Subcutaneous abdominal adipose tissue (tissue), 5 donors: Measurements from ENCODE around the gene TEX13D.

Source experiments
- H3K27ac ChIP-seq: one replicate; pipeline ENCODE4 v1.7.0; 2013; ENCODE audit warnings: low read depth, mild to moderate bottlenecking, inconsistent platforms, low read length, moderate library complexity
- H3K27me3 ChIP-seq, 5 donors: one replicate each; pipeline ENCODE4 v1.7.0; 2013; ENCODE audit warnings: low read length in 5 of 5, inconsistent platforms in 1 of 5; ENCODE audit not compliant: control insufficient read depth in 5 of 5, insufficient read depth in 4 of 5
- H3K36me3 ChIP-seq, 5 donors: one replicate each; pipeline ENCODE4 v1.7.0; 2013; ENCODE audit warnings: low read length in 5 of 5; ENCODE audit not compliant: control insufficient read depth in 5 of 5, insufficient read depth in 5 of 5
- H3K4me1 ChIP-seq, 5 donors: one replicate each; pipeline ENCODE4 v1.7.0; 2013; ENCODE audit warnings: low read length in 5 of 5, mild to moderate bottlenecking in 3 of 5, moderate library complexity in 1 of 5; ENCODE audit not compliant: control insufficient read depth in 5 of 5, insufficient read depth in 5 of 5
- H3K4me3 ChIP-seq, 5 donors: one replicate each; pipeline ENCODE4 v1.7.0; 2013; ENCODE audit warnings: low read length in 5 of 5, low read depth in 1 of 5
- H3K9ac ChIP-seq, 5 donors: one replicate each; pipeline ENCODE4 v1.7.0; 2013; ENCODE audit warnings: low read length in 5 of 5, mild to moderate bottlenecking in 4 of 5, moderate library complexity in 3 of 5
- H3K9me3 ChIP-seq, 5 donors: one replicate each; pipeline ENCODE4 v1.7.0; 2013; ENCODE audit warnings: low read length in 5 of 5; ENCODE audit not compliant: control insufficient read depth in 5 of 5
- donor health status: healthy.
- donor health status: healthy.
- donor health status: healthy.
- donor health status: healthy.
- donor health status: healthy.

Gene TEX13D

GRCh38 chrX:124335598-124335997 lies 3.1 kb downstream of the TEX13D start:
- H3K4me3 ChIP-seq = no peak overlapping the region
- H3K9ac ChIP-seq = no peak overlapping the region
- peaks cover 0 to 5% (median 0%) of the 10 kb centered on the region in 5 donors for H3K9me3 ChIP-seq
- H3K36me3 ChIP-seq = no peaks in the 10 kb centered on the region
- no peak overlapping the region for H3K27ac ChIP-seq
- no peaks in the 10 kb centered on the region for H3K4me1 ChIP-seq
- H3K27me3 ChIP-seq = peaks cover 0 to 7% (median 0%) of the 10 kb centered on the region in 5 donors

GRCh38 chrX:124337916-124338315 lies 5.5 kb downstream of the TEX13D start:
- Histone ChIP-seq H3K4me1 (no peaks in the 10 kb centered on the region), H3K27ac (no peak overlapping the region), H3K9me3 (peaks cover 0 to 3% (median 0%) of the 10 kb centered on the region in 5 donors), H3K9ac (no peak overlapping the region), H3K4me3 (no peak overlapping the region), H3K36me3 (no peaks in the 10 kb centered on the region), H3K27me3 (peaks cover 0 to 7% (median 0%) of the 10 kb centered on the region in 5 donors)

- Histone ChIP-seq H3K36me3 (no peaks in the 10 kb centered on the region), H3K4me1 (no peaks in the 10 kb centered on the region), H3K9ac (no peak overlapping the region), H3K27ac (no peak overlapping the region), H3K4me3 (no peak overlapping the region), H3K27me3 (peaks cover 0 to 3% (median 0%) of the 10 kb centered on the region in 5 donors), H3K9me3 (no peaks in the 10 kb centered on the region)
Observed at GRCh38 chrX:124338733-124339514, 6.5 kb downstream of the TEX13D start.

GRCh38 chrX:124341396-124342132 lies 9.1 kb downstream of the TEX13D start:
- Histone ChIP-seq H3K4me3 (no peak overlapping the region), H3K36me3 (no peaks in the 10 kb centered on the region), H3K27me3 (peaks cover 0 to 3% (median 0%) of the 10 kb centered on the region in 5 donors), H3K9me3 (no peaks in the 10 kb centered on the region), H3K4me1 (no peaks in the 10 kb centered on the region), H3K27ac (no peak overlapping the region), H3K9ac (no peak overlapping the region)

GRCh38 chrX:124342174-124342867 lies 9.9 kb downstream of the TEX13D start:
- Histone ChIP-seq H3K27me3 (peaks cover 0 to 7% (median 0%) of the 10 kb centered on the region in 5 donors), H3K9ac (no peak overlapping the region), H3K9me3 (no peaks in the 10 kb centered on the region), H3K4me3 (no peak overlapping the region), H3K4me1 (no peaks in the 10 kb centered on the region), H3K36me3 (no peaks in the 10 kb centered on the region), H3K27ac (no peak overlapping the region)

- Histone ChIP-seq H3K27ac (no peak overlapping the region), H3K4me1 (no peaks in the 10 kb centered on the region), H3K4me3 (no peak overlapping the region), H3K9me3 (no peaks in the 10 kb centered on the region), H3K27me3 (peaks cover 0 to 7% (median 0%) of the 10 kb centered on the region in 5 donors), H3K9ac (no peak overlapping the region), H3K36me3 (no peaks in the 10 kb centered on the region)
Observed at GRCh38 chrX:124343016-124343415, 10.6 kb downstream of the TEX13D start.

GRCh38 chrX:124344246-124344645 lies 11.8 kb downstream of the TEX13D start:
- H3K4me3 ChIP-seq = no peak overlapping the region
- H3K36me3 ChIP-seq = no peaks in the 10 kb centered on the region
- H3K27ac ChIP-seq = no peak overlapping the region
- no peaks in the 10 kb centered on the region for H3K4me1 ChIP-seq
- H3K9me3 ChIP-seq = no peaks in the 10 kb centered on the region
- no peak overlapping the region for H3K9ac ChIP-seq
- peaks cover 0 to 5% (median 0%) of the 10 kb centered on the region in 5 donors for H3K27me3 ChIP-seq

GRCh38 chrX:124346117-124346876 lies 13.8 kb downstream of the TEX13D start, which contains the start of gene SH2D1A:
Gene SH2D1A (plus strand): TSS chrX:124346563. CDS start chrX:124346643, 80 bp downstream.
- Histone ChIP-seq H3K9me3 (no peaks in the 10 kb centered on the region), H3K36me3 (no peaks in the 10 kb centered on the region), H3K27ac (no peak within 1 kb of the TSS), H3K4me3 (no peak within 1 kb of the TSS), H3K4me1 (no peaks in the 10 kb centered on the region), H3K27me3 (peaks cover 0 to 5% (median 0%) of the 10 kb centered on the region in 5 donors), H3K9ac (no peak within 1 kb of the TSS)

- Histone ChIP-seq H3K4me3 (no peak overlapping the region), H3K27me3 (peaks cover 0 to 5% (median 0%) of the 10 kb centered on the region in 5 donors), H3K4me1 (no peaks in the 10 kb centered on the region), H3K27ac (no peak overlapping the region), H3K9ac (no peak overlapping the region), H3K36me3 (no peaks in the 10 kb centered on the region), H3K9me3 (no peaks in the 10 kb centered on the region)
Observed at GRCh38 chrX:124346877-124347241, 14.4 kb downstream of the TEX13D start.
